Measurements from ENCODE around the gene CBFA2T3.
"Not testable (repeated sequence)": the region's sequence is repeated elsewhere in the genome, so short reads cannot be mapped to it uniquely, and the experiment has no call there.

CBFA2T3 gene

DNA sequence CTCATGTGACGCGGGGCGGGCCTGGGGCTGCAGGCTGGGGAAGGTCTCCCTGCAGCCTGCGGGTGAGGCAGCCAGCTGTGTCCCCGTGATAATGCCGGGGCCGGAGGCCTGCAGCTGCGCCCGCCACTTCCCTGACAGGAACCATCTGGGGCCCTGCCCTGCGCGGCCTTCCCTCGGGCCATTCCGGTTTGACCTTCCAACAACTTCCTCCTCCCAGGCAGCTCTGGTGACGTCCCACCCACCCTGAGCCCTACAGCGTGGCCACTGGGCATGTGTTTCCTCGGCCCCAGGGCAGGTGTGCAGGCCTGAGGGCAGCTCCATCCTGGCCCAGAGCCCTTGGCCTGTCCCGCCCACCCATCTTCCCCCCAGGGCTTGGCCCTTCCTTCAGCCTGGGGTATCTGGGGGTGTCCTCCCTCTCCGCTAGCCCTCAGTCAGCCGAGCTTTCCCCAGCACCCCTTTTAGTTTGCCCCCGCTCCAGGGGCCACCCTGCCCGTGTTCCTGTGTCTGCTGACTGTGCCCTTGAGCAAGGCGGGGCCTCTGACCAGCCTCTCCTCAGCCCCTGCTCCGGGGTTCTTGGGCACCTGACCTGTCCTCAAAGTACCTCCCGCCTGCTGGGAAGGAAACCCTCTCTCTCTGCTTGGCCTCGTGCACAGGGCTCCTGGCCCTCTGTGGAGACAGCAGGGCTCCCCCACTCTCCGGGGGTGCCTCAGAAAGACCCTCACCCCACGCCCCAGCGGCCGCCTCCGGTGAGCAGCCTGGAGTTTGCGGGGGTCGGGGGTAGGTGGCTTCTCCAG is at the start of gene CBFA2T3:
TSS of gene CBFA2T3 (minus strand) at position 190 of the 794 bp plus-strand sequence. CDS start 400 bp downstream, outside the sequence.
- DNase-seq = no peak

DNA sequence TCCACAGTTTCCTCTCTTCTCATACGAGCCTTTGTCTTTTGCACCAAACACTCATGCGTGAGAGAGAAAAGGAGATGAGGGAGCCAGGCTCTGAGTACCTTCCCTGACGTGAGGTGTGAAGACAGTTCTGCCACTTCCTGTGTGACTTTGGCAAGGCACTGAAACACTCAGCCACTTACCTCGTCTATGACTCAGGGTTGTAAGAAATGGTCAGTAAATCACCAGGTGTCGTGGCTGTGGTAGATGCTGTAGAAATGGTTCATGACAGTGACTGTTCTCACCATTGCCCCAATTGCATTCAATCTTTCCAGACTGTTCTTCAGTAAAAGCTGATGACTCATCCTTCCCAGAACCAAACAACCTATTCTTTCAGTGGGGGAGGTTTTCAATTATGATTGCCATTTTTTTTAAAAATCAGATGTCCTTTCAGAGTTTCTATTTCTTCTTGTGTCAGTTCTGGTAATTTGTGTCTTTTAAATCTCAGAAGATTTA is 49.2 kb upstream of the CBFA2T3 start:
- DNase-seq = peak; percentile 15 to 37

DNA sequence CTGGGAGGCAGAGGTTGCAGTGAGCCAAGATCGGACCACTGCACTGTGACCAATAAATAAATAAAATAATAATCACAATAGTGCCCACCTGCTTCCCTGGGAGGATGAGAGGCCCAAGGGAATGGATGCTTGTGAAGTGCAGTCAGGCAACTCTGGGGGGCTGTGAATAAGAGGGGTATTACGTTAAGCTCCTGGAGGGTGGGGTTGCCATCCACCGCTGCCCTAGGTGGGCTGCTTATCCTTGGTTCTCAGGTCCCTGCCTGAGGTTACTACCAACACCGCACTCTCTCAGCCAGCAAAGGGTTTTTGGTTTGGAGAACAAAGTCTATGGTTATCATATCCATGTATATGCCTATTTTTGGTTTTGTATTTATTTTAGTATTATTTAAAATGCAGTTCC is 48.6 kb upstream of the CBFA2T3 start:
- DNase-seq = no peak

DNA sequence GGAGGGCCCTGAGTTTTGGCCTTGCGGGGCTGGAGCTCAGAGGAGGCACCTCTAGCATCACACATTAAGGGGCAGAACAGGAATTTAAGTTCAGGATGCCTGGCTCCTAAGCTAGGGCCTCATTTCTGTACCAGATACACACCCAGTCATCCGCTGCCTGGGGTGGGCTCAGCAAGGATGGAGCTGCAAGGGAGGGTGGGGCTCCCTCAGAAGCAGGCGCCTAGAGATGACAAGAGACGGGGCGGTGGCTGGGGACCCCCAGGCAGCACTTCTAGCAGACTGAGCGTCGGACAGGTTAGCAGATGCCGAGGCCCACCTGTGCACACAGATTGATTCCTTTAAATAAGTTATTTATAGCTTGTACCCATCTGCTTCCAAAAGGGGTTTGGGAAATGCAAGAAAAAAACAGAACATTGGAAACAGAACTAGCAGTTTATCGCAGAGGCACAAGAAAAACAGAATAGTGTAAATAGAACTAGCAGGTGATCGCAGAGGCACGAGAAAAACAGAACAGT is 47.6 kb upstream of the CBFA2T3 start:
- no peak for DNase-seq

DNA sequence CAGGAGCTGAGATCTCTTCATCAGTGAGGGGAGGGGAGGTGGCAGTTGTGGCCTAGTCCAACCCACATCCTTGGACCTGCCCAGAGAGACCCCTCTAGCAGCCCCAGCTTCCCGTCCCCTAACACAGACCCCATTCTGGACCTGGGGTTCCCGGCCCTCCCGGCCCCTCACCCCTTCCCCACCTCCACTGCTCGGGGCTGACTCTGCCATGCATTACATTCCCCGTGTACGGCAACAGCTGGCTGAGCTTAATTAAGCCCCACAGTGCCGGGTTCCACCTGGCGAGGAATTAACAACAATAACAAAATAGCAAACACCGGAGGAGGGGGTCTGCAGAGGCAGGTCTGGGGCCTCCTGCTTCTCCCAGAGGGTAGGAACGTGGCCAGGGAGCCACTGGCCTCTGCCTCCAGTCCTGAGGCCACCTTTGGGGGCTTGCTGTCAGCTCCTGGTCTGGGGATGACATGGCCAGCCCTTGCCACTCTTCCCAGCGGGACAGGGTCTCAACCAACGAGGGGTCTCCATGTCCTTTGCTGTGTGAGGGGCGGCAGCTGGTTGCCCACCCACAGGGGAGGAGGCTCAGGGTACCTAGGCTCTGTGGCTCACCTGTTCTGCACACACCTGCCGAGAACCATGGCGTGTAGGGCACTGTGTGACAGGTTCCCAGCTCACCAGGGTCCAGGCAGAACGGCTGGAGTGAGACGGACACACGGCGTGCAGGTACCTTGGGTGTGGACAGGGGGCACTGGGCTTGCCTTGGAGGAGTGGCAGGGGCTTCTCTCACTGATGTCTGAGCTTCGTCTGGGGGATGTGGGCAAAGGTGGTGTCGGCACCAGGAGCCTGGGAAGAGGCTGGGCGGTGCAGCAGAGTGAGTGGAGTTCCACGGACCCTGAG is 46.9 kb upstream of the CBFA2T3 start:
- DNase-seq = no peak

DNA sequence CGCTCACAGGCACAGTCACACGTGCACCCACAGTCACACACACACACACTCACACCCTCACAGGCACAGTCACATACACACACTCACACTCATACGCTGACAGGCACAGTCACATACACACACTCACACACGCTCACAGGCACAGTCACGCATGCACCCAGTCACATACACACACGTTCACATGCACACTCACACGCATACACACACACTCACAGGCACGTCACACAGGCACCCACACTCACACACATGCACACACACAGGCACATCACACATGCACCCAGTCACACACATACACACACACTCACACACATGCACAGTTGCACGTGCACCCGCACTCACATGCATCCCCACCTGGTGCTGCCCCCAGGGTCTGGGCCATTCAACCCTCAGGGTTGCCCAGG is 46.1 kb upstream of the CBFA2T3 start:
- DNase-seq = no peak

DNA sequence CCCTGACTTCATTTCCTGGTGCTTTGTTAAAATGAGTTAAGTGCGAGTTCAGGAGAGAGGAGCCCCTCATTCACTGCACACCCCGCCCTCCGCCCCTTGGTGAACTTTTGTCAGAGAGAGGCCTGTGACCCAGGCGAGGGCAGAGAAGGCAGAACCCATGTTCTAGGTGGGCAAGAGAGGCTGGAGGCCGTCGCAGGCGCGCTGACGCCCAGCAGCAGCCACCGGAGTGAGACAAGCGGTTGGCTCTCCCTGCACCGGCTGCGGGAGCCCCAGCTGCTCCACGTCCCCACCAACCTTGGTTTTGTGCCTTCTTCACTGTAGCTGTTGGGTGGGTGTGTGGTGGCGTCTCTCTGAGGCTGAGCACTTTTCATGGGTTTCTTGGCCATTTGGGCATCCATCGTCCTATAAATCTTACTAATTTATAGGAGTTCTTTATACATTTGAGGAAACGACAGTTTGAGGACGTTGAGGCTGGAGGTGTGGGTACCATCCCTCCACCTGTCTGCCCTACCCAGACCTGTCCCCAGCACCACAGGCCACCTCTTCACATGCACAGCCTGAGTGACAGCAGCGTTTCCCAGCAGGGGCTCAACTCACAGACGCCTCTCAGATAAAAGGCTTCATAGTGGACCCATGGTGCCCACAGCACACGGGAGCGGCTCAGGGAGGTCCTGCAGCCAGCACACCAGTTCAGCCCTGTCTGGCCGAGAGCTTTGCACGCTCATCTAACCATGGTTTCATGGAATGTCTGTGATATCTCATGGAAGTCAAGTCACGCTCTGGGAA is 45.2 kb upstream of the CBFA2T3 start:
- no peak for DNase-seq

DNA sequence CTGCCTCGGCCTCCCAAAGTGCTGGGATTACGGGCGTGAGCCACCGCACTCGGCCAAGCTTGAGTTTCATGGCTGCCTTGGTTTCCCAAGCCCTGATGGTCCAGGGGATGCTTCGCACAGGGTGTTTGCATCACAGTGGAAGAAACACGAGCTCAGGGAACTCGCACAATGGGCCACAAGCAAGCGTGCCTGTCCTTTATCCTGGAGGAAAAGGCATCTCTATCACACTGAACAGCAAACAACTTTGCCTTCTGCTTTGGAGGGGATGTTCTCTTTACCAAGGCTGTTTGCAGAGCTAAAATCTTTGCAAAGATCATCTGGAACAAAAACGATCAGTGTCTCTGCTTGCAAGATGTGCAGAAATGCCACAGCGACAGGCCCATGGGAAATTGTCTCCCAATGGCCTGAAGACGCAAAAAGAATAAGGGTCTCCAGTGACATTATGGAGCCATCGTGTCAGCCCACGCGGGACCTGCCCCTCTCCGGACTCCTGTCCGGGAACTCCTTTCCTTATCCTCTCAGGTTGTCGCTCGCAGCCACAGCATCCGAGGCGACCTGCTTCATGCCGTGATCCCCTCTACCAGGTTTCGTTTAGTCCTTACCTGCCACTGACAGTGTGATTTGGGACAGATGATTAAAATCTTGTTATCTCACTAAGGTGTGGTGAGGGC is 44.1 kb upstream of the CBFA2T3 start:
- no peak for DNase-seq

DNA sequence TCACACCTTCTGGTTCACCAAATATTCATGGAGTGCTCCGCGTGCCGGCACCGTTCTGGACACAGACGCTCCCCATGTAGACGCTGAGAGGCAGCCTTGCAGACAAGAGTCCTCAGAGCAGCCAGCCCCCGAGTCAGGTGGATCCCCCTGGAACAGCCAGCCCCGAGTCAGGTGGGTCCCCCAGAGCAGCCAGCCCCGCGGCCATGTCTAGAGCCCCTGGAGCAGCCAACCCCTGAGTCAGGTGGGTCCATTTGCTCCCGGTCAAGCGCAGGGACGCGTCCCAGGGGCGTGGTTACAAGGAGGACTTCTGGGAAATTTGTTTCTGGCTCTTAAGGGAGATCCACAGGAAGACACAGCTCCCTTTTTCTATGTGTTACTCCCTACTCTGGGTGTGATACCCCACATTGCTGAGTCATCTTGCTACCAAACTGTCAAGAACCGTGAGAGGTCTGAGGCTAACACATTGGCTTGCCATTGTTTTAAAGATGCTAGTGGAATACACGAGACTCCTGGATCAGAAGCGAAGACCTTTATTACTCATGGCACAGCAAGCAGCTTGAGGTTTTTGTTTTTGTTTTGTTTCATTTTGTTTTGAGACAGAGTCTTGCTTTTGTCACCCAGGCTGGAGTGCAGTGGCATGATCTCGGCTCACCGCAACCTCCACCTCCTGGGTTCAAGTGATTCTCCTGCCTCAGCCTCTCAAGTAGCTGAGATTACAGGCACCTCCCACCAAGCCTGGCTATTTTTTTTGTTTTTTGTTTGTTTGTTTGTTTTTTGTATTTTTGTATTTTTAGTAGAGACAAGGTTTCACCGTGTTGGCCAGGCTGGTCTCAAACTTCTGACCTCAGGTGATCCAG is 43.3 kb upstream of the CBFA2T3 start:
- DNase-seq = no peak

DNA sequence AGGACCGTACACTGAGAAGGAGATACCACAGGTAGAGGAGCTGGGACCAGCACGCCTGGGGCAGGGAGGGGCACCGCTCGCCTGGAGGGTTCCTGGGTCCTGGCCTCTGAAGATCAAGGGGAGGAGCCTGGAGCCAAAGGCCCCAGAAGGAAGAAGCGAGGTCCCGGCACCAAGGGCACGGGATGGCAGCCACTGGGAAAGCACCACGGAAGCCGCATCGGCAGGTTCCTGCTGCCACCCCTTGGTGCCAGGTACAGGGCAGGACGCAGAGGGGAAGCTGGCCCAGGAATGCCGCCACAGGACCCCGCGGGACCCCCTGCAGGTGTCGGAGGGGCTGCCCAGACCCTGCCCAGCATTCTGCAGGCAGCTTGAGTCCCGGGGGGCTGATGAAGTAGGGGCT is 42.5 kb upstream of the CBFA2T3 start:
- DNase-seq = no peak

DNA sequence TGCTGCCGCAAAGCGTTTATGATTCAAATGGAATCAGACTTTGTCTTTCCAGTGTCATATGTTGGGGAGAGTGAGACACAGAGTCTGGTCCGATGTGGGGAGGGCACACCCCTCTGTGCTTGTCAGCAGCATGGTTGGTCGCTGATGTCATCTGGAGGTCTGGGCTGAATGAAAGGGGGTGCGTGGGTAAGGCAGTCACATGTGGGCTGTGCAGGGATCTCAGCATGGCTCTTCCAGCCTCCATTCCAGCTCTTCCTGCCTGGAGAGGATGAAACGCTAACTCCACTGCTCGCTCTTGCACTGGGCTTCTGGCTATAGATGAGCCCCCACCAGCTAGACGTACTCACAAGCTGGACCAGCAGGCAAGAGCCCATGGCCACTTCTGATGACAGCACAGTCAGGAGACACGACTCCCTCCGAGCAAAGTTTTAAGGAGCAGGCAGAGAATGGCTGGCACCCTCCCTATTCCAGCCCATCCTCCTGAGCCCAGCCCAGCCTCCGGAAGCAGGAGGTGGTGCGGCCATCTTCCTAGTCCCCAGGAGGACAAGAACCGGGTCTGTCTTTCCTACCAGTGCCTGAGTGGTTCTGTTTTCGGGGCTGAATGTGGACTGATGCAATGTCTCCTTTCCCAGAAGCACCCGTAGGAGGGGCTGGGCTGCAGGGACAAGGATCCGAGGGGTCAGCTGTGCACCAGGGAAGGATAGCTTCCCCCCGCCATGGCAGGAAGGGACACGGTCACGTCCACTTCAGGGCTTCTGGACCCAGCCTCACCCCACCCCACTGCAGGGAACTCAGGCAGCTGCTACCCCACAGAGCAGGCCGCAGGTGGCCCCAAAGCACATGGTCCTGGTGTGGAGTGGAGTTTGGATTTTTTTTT is 41.5 kb upstream of the CBFA2T3 start:
- DNase-seq = no peak

DNA sequence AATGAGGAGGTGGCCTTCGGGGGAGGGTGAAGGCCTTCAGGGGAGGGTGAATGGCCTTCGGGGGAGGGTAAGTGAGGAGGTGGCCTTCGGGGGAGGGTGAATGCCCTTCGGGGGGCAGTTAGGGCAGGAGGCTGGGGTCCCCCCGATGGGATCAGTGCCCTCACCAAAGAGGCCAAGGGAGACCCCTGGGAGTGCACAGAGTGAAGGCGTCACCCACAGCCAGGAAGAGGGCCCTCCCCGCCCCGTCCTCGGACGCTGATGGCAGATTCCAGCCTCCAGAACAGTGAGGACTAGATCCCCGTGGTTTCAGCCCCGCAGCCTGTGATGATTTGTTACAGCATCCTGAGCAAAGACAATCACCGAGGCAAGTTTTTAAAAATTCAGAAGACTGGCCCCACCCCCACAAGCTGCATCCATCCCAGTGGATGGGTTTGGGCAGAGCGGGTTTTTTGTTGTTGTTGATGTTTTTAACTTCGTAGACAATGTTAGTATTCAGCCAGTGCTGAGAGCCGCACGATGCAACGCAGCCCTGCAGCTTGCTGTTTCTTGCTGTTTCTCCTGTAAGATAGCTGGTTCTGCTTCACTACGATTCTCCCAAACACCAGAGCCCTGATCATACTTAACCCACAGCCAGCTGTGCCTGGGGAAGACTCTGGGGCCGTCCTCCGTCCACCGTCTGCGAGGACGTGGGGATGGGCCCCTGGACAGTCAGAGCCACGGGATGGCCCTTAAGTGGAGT is 40.7 kb upstream of the CBFA2T3 start:
- no peak for DNase-seq

DNA sequence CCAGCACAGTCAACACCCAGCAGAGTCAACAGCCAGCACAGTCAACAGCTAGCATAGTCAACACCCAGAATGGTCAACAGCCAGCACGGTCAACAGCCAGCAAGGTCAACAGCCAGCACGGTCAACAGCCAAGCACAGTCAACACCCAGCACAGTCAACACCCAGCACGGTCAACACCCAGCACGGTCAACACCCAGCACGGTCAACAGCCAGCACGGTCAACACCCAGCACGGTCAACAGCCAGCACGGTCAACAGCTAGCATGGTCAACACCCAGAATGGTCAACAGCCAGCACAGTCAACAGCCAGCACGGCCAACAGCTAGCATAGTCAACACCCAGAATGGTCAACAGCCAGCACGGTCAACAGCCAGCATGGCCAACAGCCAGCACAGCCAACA is 39.6 kb upstream of the CBFA2T3 start:
- DNase-seq = not testable (repeated sequence)

DNA sequence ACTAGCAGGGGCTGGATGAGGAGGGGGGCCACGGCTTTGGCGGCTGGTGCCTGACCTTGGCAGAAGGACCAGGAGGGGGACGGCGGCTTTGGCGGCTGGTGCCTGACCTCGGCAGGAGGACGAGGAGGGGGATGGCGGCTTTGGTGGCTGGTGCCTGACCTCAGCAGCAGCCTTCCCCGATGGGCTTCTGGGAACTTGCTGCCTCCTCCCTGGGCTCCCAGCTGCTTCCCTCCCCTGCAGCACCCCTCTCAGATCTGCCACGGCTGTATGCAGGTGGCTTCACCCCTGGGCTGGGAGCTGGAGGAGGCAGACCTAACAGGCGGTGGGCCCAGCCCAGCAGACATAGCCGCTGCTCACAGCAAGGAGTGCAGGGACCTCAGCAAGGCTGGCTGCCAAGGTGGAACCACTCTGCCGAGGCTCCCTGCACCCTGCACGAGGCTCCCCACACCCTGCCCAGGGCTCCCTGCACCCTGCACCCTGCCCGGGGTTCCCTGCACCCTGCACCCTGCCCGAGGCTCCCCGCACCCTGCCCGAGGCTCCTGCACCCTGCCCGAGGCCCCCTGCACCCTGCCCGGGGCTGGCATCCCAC is 38.4 kb upstream of the CBFA2T3 start:
- DNase-seq = no peak

DNA sequence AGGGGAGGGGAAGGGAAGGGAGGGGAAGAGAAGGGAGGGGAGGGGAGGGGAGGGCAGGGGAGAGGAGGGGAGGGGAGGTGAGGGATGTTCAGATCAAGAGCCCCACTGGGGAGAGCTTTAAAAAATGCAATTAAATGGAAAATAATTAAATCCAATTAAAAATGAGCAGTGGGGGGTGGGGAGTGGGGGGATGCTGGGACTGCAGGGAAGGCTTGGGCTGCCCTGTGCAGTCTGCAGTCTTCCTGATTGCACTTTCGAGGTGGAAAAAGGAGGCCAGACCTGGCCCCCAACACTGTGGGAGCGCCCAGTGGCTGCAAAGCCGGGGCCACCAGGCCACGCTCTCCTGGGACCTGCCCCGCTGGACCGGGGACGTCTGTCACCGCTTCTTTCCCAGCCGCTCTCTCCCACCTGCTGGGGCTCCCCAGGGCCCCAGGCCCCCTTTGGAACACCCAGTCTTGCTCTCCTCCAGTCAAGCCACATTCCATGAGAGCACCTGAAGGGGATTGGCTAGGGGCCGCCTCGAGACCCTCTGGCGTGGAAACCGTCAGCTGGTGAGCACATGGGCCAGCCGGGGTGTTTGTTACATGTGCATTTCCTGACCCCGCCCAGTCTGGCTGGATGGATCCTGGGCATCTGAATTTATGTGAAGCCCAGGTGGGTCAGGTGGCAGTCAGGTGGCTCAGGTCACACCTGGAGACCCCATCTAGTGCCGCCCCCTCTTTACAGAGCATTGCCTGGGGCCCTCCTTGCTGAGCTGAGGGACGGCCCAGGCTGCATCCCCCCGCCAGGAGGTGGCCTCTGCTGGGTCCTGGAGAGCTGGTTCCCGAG is 37.6 kb upstream of the CBFA2T3 start:
- DNase-seq = no peak

DNA sequence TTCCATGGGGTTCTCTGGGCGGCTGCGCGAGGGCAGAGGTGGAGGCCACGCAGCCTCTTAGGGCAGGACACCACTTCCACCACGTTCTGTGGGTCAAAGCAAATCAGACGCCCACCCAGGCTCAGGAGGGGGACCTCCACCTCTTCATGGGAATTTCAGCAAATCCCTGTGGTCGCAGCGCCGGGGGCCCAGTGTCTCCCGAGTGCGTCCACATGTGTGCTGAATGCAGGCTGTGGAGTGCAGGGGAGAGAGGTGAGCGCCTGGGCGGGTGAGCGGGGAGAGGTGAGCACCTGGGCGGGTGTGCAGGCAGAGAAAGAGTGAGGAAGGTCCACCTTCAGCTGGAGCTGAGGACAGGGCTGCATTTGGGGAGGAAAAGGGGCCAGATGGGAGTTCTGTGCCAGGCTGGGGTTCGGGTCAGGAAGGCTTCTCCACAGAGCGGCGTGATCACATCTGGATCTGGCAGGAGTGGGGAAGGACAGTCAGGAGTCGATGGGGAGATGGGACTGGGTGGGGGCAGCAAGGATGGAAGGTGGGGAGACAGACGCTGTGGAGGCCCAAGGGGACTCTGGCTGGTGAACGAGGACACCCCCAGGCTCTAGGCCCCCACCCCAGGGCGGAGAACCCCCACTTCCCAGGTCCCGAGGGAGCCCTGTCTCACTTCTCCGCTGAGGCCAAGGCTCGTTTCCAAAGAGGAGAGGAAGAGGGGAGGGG is 36.8 kb upstream of the CBFA2T3 start:
- DNase-seq = no peak

DNA sequence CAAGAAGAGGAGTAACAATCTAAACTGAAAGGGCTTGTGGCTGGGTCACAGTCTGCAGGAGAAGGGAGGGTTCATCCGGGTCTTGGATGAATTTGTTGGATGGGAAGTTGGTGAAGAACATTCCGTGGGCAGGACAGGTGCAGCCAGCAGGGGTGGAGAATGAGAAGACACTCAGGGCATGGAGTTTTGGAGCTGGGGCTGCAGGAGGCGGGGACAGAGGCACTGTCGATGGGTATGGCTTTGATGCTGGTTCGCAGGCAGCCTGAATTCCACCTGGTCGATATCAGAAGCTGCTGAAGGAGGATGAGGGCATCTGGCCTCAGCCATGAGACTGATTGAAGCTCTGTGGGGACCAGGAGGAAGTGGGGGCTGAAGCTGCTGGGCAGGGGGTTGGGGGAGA is 36.1 kb upstream of the CBFA2T3 start:
- no peak for DNase-seq

Measured in activated CD4-positive, alpha-beta T cell treated with anti-CD3 and anti-CD28 coated beads, Interleukin-2, amount 50 U/mL, for 4 hours (primary cell).